Measurements from ENCODE around the gene TEX13B.

TEX13B gene

DNA sequence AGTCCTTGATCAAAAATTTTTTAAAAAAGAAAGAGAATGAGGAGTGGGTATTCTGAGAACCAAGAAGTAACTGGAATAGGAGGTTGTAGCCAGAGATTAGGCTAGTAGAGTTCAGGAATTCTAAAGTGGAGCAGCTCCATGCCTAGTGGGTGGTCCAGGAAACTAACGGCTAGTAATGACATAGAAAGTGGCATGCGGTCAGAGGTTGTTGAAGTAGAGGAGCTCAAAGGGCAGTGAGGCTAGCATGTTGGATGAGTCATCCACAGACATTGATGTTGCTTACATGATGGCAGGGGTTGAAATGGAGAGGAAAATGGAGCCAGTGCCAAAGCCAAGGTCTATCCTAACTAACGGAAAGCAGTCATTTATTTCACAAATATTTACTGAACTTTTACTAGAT, 42.1 kb downstream of the TEX13B start:
- H3K4me1 ChIP-seq (ENCODE audit: control insufficient read depth in 1 of 2, insufficient read depth in 2 of 2, low read length in 2 of 2), result no peaks in the 10 kb centered on the region
- no peak overlapping the region for H3K9ac ChIP-seq (ENCODE audit: low read depth in 1 of 2, low read length in 2 of 2)
- no peaks in the 10 kb centered on the region for H3K9me3 ChIP-seq (ENCODE audit: control insufficient read depth in 1 of 2, low read length in 2 of 2)
- H3K27ac ChIP-seq (ENCODE audit: low read depth, low read length), result no peak overlapping the region
- H3K27me3 ChIP-seq (ENCODE audit: control insufficient read depth in 1 of 2, insufficient read depth in 2 of 2, low read length in 2 of 2), result no peaks in the 10 kb centered on the region
- no peak overlapping the region for H3K4me3 ChIP-seq (ENCODE audit: low read depth in 1 of 2, low read length in 2 of 2)
- no peaks in the 10 kb centered on the region for H3K36me3 ChIP-seq (ENCODE audit: control insufficient read depth in 1 of 2, insufficient read depth in 2 of 2, low read length in 2 of 2)

DNA sequence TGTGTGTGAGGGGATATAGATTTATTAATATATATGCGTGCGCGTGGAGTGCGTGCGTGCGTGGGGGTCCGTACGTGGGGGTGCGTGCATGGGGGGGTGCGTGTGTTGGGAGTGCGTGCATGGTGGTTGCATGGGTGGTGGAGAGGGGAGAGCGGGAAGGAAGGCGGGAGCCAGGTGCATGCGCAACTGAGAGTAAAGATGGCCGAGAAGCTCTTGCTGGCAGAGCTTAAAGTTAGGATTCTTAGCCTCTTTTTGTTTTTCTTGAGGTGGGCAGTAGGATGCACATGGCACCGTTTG, 45.8 kb downstream of the TEX13B start:
- Histone ChIP-seq H3K4me1 (ENCODE audit: control insufficient read depth in 1 of 2, insufficient read depth in 2 of 2, low read length in 2 of 2) (no peaks in the 10 kb centered on the region), H3K27me3 (ENCODE audit: control insufficient read depth in 1 of 2, insufficient read depth in 2 of 2, low read length in 2 of 2) (no peaks in the 10 kb centered on the region), H3K4me3 (ENCODE audit: low read depth in 1 of 2, low read length in 2 of 2) (no peak overlapping the region), H3K36me3 (ENCODE audit: control insufficient read depth in 1 of 2, insufficient read depth in 2 of 2, low read length in 2 of 2) (no peaks in the 10 kb centered on the region), H3K9me3 (ENCODE audit: control insufficient read depth in 1 of 2, low read length in 2 of 2) (no peaks in the 10 kb centered on the region), H3K27ac (ENCODE audit: low read depth, low read length) (no peak overlapping the region), H3K9ac (ENCODE audit: low read depth in 1 of 2, low read length in 2 of 2) (no peak overlapping the region)

- Histone ChIP-seq H3K27me3 (ENCODE audit: control insufficient read depth in 1 of 2, insufficient read depth in 2 of 2, low read length in 2 of 2) (no peaks in the 10 kb centered on the region), H3K27ac (ENCODE audit: low read depth, low read length) (no peak overlapping the region), H3K4me3 (ENCODE audit: low read depth in 1 of 2, low read length in 2 of 2) (no peak overlapping the region)
Measured at GRCh38 chrX:107935664-107936433, 46.3 kb downstream of the TEX13B start.

GRCh38 chrX:107935200-107935599, 47.0 kb downstream of the TEX13B start:
- no peak overlapping the region for H3K27ac ChIP-seq (ENCODE audit: low read depth, low read length)
- H3K4me3 ChIP-seq (ENCODE audit: low read depth in 1 of 2, low read length in 2 of 2), result no peak overlapping the region
- H3K9me3 ChIP-seq (ENCODE audit: control insufficient read depth in 1 of 2, low read length in 2 of 2), result no peaks in the 10 kb centered on the region
- no peaks in the 10 kb centered on the region for H3K27me3 ChIP-seq (ENCODE audit: control insufficient read depth in 1 of 2, insufficient read depth in 2 of 2, low read length in 2 of 2)
- H3K9ac ChIP-seq (ENCODE audit: low read depth in 1 of 2, low read length in 2 of 2), result no peak overlapping the region
- no peaks in the 10 kb centered on the region for H3K36me3 ChIP-seq (ENCODE audit: control insufficient read depth in 1 of 2, insufficient read depth in 2 of 2, low read length in 2 of 2)
- H3K4me1 ChIP-seq (ENCODE audit: control insufficient read depth in 1 of 2, insufficient read depth in 2 of 2, low read length in 2 of 2), result no peaks in the 10 kb centered on the region

More at GRCh38 chrX:107935664-107936433, 46.3 kb downstream of the TEX13B start:
- H3K4me1 ChIP-seq (ENCODE audit: control insufficient read depth in 1 of 2, insufficient read depth in 2 of 2, low read length in 2 of 2), result no peaks in the 10 kb centered on the region
- no peaks in the 10 kb centered on the region for H3K9me3 ChIP-seq (ENCODE audit: control insufficient read depth in 1 of 2, low read length in 2 of 2)
- no peaks in the 10 kb centered on the region for H3K36me3 ChIP-seq (ENCODE audit: control insufficient read depth in 1 of 2, insufficient read depth in 2 of 2, low read length in 2 of 2)
- H3K9ac ChIP-seq (ENCODE audit: low read depth in 1 of 2, low read length in 2 of 2), result no peak overlapping the region

- H3K27ac ChIP-seq (ENCODE audit: low read depth, low read length), result no peak overlapping the region
- H3K9me3 ChIP-seq (ENCODE audit: control insufficient read depth in 1 of 2, low read length in 2 of 2), result no peaks in the 10 kb centered on the region
- H3K27me3 ChIP-seq (ENCODE audit: control insufficient read depth in 1 of 2, insufficient read depth in 2 of 2, low read length in 2 of 2), result no peaks in the 10 kb centered on the region
- H3K36me3 ChIP-seq (ENCODE audit: control insufficient read depth in 1 of 2, insufficient read depth in 2 of 2, low read length in 2 of 2), result no peaks in the 10 kb centered on the region
- no peak overlapping the region for H3K9ac ChIP-seq (ENCODE audit: low read depth in 1 of 2, low read length in 2 of 2)
- no peak overlapping the region for H3K4me3 ChIP-seq (ENCODE audit: low read depth in 1 of 2, low read length in 2 of 2)
- H3K4me1 ChIP-seq (ENCODE audit: control insufficient read depth in 1 of 2, insufficient read depth in 2 of 2, low read length in 2 of 2), result no peaks in the 10 kb centered on the region
Measured at GRCh38 chrX:107934262-107934661, 47.9 kb downstream of the TEX13B start.

Data from duodenal mucosa (tissue), 2 donors.